NCI-H1048 (cell line): ENCODE data around the gene MMP17.

ENCODE experiments used
- DNase-seq: peaks from one replicate; lab custom pipeline; 2025; lab: John Stamatoyannopoulos, UW

Gene MMP17

DNA sequence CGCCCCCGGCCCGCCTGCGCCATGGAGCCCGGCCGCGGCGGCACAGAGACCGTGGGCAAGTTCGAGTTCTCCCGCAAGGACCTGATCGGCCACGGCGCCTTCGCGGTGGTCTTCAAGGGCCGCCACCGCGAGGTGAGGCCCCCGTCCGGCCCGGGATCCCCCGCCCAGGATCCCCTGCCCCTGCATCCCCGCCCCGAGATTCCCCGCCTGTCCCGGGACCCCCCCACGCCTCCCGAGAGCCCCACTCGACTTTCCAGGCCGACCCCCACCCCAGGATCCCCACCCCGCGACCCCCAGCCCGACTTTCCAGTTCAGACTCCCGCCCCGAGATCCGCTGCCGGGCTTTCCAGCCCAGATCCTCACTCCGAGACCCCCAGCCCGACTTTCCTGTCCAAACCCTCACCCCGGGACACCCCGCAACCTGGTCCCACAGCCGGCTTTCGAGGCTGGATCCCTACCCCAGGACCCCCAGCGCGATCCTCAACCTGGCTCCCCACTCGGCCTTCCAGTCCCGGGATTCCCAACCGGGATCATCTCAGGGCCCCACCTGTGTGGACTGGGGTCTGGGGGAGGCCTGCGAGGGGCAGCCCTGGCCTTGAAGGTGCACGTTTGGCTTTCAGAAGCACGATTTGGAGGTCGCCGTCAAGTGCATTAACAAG, 66.9 kb downstream of the MMP17 start:
- DNase-seq = no peak

DNA sequence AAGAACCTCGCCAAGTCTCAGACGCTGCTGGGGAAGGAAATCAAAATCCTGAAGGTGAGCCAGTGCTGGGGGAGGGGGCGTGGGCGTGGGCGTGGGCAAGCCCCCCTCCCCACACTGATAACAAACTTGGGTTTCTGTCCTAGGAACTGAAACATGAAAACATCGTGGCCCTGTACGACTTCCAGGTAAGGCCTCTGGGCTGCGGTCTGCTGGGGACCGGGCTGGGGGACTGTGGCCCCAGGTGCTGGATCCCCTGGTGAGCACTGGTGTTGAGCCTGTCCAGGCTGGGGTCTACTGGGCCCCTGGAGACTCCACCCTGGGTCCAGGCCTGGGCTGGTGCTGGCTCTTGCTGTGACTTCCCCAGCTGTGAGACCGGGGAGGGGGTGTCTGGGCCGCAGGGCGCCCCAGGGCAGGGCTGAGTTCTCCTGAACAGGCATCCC, 67.5 kb downstream of the MMP17 start:
- DNase-seq = no peak

DNA sequence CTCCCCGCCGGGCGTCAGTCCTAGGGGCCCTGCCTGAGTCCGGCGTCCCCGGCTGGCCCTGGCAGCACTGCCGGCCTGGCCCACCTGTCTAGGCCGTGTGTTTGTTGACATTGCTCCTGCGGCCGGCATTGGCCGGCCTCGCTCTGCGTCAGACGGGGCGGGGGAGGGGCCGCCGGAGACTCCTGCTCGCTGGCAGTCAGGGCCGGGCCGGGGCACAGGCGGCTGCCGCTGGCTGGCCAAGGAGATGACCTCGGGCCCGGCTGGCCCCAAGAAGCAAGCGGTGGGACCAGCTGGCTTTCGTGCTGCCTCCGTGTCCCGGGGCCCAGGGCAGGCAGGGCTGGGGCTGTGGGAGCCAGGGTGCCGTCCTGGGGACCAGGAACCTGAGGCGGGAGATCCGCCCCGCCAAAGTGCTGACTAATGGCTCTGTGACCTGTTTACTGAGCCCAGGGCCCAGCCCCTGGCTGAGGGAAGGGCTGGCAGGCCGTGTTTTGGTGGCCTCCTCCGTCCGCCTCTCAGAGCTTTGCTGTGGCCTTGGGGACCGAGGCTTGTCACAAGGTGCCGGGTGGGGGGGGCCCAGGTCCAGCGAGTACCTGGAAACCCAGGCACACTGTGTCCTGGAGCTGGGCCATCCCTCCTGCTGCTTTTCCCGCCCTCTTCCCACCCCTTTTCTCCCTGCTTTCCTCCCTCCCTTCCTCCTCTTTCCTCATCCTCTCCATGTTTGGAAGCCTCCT, 68.1 kb downstream of the MMP17 start:
- DNase-seq = no peak

DNA sequence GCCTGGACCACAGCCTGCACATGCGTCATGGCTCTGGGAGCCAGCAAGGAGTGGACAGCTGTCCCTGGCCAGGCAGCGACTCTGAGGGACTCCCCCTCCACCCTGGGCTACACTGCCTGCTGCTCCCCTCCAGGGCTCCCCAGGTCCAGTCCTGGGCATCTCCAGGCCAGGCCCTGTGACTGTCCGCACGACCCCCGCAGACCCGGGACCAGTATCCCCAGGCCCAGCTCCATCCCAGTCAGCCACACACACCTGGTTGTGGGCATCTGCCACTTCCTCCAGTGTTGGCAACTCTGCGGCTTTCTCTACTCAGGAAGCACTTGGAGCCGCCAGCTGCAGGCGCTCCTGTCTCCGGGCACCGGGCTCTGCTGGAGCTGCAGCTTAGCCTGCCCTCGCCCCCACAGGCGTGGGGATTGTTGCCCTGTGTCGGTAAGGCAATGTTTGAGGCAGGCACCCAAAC, 68.6 kb downstream of the MMP17 start:
- DNase-seq = no peak

DNA sequence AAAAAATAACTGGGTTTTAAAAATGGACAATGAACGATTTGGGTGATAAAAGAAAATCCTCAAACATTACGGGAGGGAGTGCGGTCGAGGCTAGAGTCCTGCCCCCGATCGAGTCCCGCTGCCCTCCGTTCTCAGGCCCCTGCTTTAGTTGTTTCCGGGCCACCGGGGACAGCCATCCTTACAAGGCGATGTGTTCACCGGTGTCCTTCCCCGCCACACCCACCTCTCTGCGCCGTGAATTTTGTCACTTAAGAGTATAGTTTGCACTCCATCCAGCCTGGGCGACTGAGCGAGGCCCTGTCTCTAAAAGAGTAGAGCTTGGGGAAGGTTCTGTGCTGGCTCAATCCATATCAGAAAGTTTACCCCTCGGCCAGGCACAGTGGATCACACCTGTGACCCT, 69.1 kb downstream of the MMP17 start:
- no peak for DNase-seq

DNA sequence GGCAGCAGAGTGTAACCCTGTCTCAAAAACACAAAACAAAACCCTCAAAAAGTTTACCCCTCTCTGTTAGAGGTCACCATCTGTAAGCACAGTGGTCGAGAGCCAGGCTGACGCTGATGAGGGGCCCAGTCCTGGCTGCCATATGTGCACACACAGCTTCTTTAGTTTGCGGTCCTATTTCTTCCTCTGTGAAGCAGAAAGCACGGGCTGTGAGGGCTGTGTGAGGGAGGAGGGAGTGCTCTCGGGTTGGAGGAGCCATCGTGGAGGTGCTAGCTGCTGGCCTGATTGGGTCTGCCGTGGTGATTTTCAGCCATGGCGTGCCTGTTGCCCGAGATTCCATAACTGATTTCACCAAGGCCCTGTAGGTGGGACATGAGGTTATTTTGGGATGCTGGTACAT, 69.7 kb downstream of the MMP17 start:
- no peak for DNase-seq

DNA sequence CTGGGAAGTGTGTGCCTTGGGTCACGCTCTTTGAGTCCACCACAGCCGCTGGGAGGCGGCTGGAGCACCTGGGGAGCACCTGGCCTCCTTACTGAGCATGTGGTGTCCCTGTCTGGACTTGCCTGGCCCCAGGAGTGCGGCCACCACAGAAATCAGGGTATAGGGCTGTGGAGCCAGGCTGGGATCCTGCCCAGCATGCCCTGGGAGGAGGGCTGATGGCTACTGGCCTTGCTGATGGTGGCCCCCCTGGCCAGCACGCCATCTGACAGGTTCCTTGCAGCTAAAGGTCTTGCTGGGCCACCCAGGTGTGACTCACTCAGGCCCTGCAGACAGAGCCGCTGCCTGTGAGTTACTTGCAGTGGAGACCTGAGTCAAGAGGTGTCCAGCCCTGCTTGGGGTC, 72.2 kb downstream of the MMP17 start:
- DNase-seq = no peak
